Glomerular visceral epithelial cell (primary cell): ENCODE results near the gene GSDME.

Experiments
- DNase-seq: peaks from one replicate; pipeline ENCODE4 v3.0.0-alpha.2; 2016; ENCODE audit errors: extremely low spot score

Gene GSDME

DNA sequence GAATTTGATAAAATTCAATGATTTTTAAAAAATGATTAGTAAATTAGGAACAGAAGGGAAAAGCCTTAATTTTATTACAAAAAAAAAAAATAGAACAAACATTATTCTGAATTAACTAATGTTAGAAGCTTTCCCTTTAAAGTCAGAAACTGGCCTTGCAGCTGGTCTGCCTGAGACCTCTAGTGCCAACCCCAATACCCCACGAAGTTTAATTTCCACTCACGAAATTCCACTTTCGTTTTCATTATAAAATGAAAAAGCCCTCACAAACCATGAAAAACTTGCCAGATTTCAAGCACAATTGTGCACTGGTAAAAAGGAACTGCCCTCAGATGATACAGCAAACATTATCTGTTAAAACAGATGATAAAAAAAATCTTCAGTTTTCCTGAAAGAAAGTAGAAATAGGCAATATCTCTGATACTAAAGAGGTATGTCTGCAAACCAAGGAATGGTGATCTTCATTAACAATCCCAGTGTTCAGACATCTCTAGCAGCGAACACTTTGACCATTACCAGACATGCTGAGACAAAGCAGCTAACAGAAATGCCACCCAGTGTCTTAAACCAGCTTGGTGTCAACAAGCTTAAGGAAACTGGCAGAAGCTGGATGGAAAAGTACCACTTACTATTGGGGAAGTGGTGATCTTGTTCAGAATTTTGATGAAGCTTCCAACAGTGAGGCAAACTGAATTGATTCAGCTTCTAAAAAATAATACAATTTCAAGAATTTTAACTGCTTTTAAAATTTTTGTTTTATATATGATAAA, 103.8 kb downstream of the GSDME start:
- DNase-seq = no peak

DNA sequence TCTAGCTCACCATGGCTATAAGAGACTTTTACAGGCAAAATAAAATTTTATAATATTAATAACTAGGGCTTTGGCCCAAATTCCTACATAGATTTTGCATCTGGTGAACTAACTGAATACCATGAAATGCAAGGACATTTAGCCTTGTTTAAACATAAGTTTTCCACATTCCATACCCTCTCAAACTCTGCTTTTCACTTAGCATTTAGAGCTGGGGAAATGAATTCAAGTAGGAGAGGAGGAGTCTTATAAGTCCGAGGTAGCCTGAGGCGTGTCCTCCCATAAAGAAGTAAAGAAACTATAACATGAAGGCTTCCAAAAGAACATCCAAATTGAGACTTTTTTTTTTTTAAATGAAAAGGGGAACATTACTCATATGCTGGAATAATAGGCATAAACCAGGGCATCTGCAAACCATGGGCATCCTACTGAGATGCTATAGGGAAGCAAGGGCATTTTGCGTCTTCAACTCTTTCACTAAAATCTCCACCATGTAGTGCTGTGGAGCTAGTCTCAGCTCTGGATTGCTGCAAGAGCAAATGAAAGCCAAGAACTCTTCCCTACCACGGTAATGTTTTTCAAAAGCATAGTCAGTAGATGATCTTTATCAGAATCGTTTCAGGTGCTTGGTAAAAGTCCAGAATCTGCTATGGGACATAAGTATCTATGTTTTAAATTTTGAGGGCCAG, 104.9 kb downstream of the GSDME start:
- no peak for DNase-seq
